H1 (cell line): ENCODE data around the gene SLC16A6. TPM values are rescaled to one million over a fixed set of nuclear protein-coding genes. Genes with fewer than 3 reads are reported as not detected.
"Not testable (repeated sequence)": the region's sequence is repeated elsewhere in the genome, so short reads cannot be mapped to it uniquely, and the experiment has no call there.

Experiments used
- CTCF ChIA-PET: fragments of 300-600 bp; sonication (Branson Sonifier 250); formaldehyde crosslinking; loops from one replicate; lab custom pipeline; 2021; ENCODE audit not compliant: partially characterized antibody; lab: Charles Lee
- POLR2A ChIA-PET: fragments of 300-600 bp; sonication (Branson Sonifier 250); formaldehyde crosslinking; loops from one replicate; lab custom pipeline; 2021; ENCODE audit warnings: inconsistent platforms; ENCODE audit not compliant: partially characterized antibody; lab: Charles Lee
- DNase-seq, 2 experiments: peaks; one replicate each; pipeline versions ENCODE4 v3.0.0 to v3.0.0-alpha.2; 2010 to 2022; ENCODE audit warnings: low spot score in 2 of 2, low read depth in 1 of 2, mixed read lengths in 1 of 2
- FAIRE-seq: peaks from 2 replicates; lab custom pipeline; 2011; peaks lifted over from hg19 to GRCh38; lab: Jason Lieb, UNC
- H2AFZ ChIP-seq: 2 replicates; pipeline ENCODE4 v1.8.1; 2012; ENCODE audit warnings: low read length, inconsistent platforms
- H2AK5ac ChIP-seq: 2 replicates; pipeline ENCODE4 v1.6.1; 2013; ENCODE audit warnings: low read depth, low read length
- H2BK120ac ChIP-seq: replicated peaks from 2 replicates; pipeline ENCODE3; 2013; ENCODE audit warnings: low read depth, low read length, inconsistent platforms
- H2BK12ac ChIP-seq: 2 replicates; pipeline ENCODE4 v1.6.1; 2013; ENCODE audit warnings: low read depth, low read length
- H2BK15ac ChIP-seq: 2 replicates; pipeline ENCODE4 v1.6.1; 2013; ENCODE audit warnings: low read length
- H2BK20ac ChIP-seq: 2 replicates; pipeline ENCODE4 v1.6.1; 2013; ENCODE audit warnings: low read length
- H2BK5ac ChIP-seq: 2 replicates; pipeline ENCODE4 v1.6.1; 2013; ENCODE audit warnings: low read depth, low read length
- H3K14ac ChIP-seq: 2 replicates; pipeline ENCODE4 v1.6.1; 2013; ENCODE audit warnings: inconsistent platforms; ENCODE audit not compliant: insufficient read length
- H3K18ac ChIP-seq: 2 replicates; pipeline ENCODE4 v1.6.1; 2013; ENCODE audit warnings: low read length; ENCODE audit errors: extremely low read depth
- H3K23ac ChIP-seq: 2 replicates; pipeline ENCODE4 v1.6.1; 2013; ENCODE audit warnings: inconsistent platforms; ENCODE audit not compliant: insufficient read length
- H3K23me2 ChIP-seq: 2 replicates; pipeline ENCODE4 v1.6.1; 2013; ENCODE audit warnings: low read depth, low read length
- H3K27ac ChIP-seq: 2 replicates; pipeline ENCODE4 v1.6.1; 2011; ENCODE audit warnings: low read depth, low read length, inconsistent platforms
- H3K27me3 ChIP-seq, 4 experiments: replicated peaks in 1 of 4; 1 replicate in 1 of 4; 2 replicates in 3 of 4; pipeline versions ENCODE4 v1.6.1 to v1.8.1; 2011 to 2013; ENCODE audit warnings: low read length in 3 of 4, mild to moderate bottlenecking in 3 of 4, inconsistent platforms in 2 of 4, mixed read lengths in 2 of 4, moderate library complexity in 1 of 4; ENCODE audit not compliant: control insufficient read depth in 3 of 4, insufficient read depth in 3 of 4; ENCODE audit errors: extremely low read depth in 1 of 4
- H3K36me3 ChIP-seq, 4 experiments: 2 replicates each; pipeline versions ENCODE4 v1.6.1 to v1.8.1; 2011 to 2013; ENCODE audit warnings: mild to moderate bottlenecking in 4 of 4, low read length in 3 of 4, moderate library complexity in 2 of 4, control low read depth in 1 of 4, inconsistent platforms in 1 of 4; ENCODE audit not compliant: insufficient read depth in 4 of 4, control insufficient read depth in 2 of 4
- H3K4ac ChIP-seq: replicated peaks from 2 replicates; pipeline ENCODE3; 2013; ENCODE audit warnings: low read length, low read depth, mixed read lengths, inconsistent platforms; ENCODE audit not compliant: insufficient read length
- H3K4me1 ChIP-seq, 4 experiments: replicated peaks in 1 of 4; 1 replicate in 1 of 4; 2 replicates in 3 of 4; pipeline versions ENCODE4 v1.6.1 to v1.8.1; 2011 to 2013; ENCODE audit warnings: low read length in 3 of 4, inconsistent platforms in 2 of 4, mixed read lengths in 1 of 4; ENCODE audit not compliant: insufficient read depth in 4 of 4, control insufficient read depth in 3 of 4
- H3K4me2 ChIP-seq, 2 experiments: 2 replicates each; pipeline versions ENCODE4 v1.6.1 to v1.8.1; 2011 to 2013; ENCODE audit warnings: low read depth in 2 of 2, low read length in 2 of 2, control low read depth in 1 of 2, inconsistent platforms in 1 of 2, mild to moderate bottlenecking in 1 of 2; ENCODE audit not compliant: insufficient read depth in 1 of 2
- H3K4me3 ChIP-seq, 4 experiments: fragments of 200-600, 300-600 bp in 1 of 4; sonication (generic), shearing (Covaris generic), sonication (Bioruptor Twin) in 1 of 4; 2 replicates each; pipeline versions ENCODE4 v1.5.1 to v1.8.1; 2011 to 2016; ENCODE audit warnings: low read length in 4 of 4, low read depth in 3 of 4, control low read depth in 2 of 4, inconsistent platforms in 2 of 4, mild to moderate bottlenecking in 2 of 4, mixed read lengths in 1 of 4, moderate library complexity in 1 of 4; ENCODE audit not compliant: insufficient read depth in 2 of 4; ENCODE audit errors: extremely low read depth in 1 of 4
- H3K56ac ChIP-seq: replicated peaks from 2 replicates; pipeline ENCODE3; 2013; ENCODE audit warnings: low read depth, mild to moderate bottlenecking, mixed read lengths, low read length, inconsistent platforms; ENCODE audit not compliant: insufficient read length
- H3K79me1 ChIP-seq: 2 replicates; pipeline ENCODE4 v1.6.1; 2013; ENCODE audit warnings: low read depth, low read length, control low read depth
- H3K79me2 ChIP-seq, 2 experiments: 2 replicates each; pipeline versions ENCODE4 v1.6.1 to v1.8.1; 2012 to 2013; ENCODE audit warnings: low read length in 2 of 2, mild to moderate bottlenecking in 2 of 2, inconsistent platforms in 1 of 2; ENCODE audit not compliant: insufficient read depth in 2 of 2, control insufficient read depth in 1 of 2
- H3K9ac ChIP-seq, 4 experiments: replicated peaks in 1 of 4; 1 replicate in 1 of 4; 2 replicates in 3 of 4; pipeline versions ENCODE4 v1.6.1 to v1.8.1; 2011 to 2013; ENCODE audit warnings: low read depth in 3 of 4, low read length in 3 of 4, control low read depth in 2 of 4, mild to moderate bottlenecking in 2 of 4, moderate library complexity in 2 of 4, inconsistent platforms in 1 of 4; ENCODE audit errors: extremely low read depth in 1 of 4
- H3K9me3 ChIP-seq, 2 experiments: 2 replicates each; pipeline versions ENCODE4 v1.6.1 to v1.8.1; 2012 to 2013; ENCODE audit warnings: mild to moderate bottlenecking in 2 of 2, moderate library complexity in 2 of 2, control low read depth in 1 of 2, inconsistent platforms in 1 of 2, low read depth in 1 of 2, low read length in 1 of 2, mixed read lengths in 1 of 2; ENCODE audit not compliant: insufficient read depth in 2 of 2
- H4K20me1 ChIP-seq, 2 experiments: replicated peaks in 1 of 2; 2 replicates each; pipeline versions ENCODE3 to v1.8.1; 2011 to 2013; ENCODE audit warnings: inconsistent platforms in 2 of 2, low read length in 2 of 2, mild to moderate bottlenecking in 1 of 2; ENCODE audit not compliant: insufficient read depth in 2 of 2, control insufficient read depth in 1 of 2
- H4K5ac ChIP-seq: 2 replicates; pipeline ENCODE4 v1.6.1; 2013; ENCODE audit warnings: low read length, low read depth, mixed read lengths, inconsistent platforms; ENCODE audit not compliant: insufficient read length
- H4K8ac ChIP-seq: 2 replicates; pipeline ENCODE4 v1.8.0; 2013; ENCODE audit warnings: mild to moderate bottlenecking, moderate library complexity, low read length, inconsistent platforms; ENCODE audit not compliant: insufficient read depth; ENCODE audit errors: extremely low read depth
- H4K91ac ChIP-seq: replicated peaks from 2 replicates; pipeline ENCODE3; 2013; ENCODE audit warnings: low read length, mixed read lengths, inconsistent platforms; ENCODE audit not compliant: insufficient read length
- WGBS, 2 experiments: shearing (Covaris generic) in 1 of 2; methylation state at CpG; one replicate each; pipeline versions ENCODE4 v1.1.6 to v1.1.7; 2013 to 2015; ENCODE audit warnings: low lambda C conversion rate in 2 of 2, mixed read lengths in 2 of 2, inconsistent platforms in 1 of 2, low coverage in 1 of 2, missing lambda C conversion rate in 1 of 2; ENCODE audit not compliant: insufficient replicate concordance in 2 of 2, insufficient coverage in 1 of 2, insufficient read length in 1 of 2; ENCODE audit errors: extremely low coverage in 1 of 2, missing lambda C conversion rate in 1 of 2; 5-methylcytosine and 5-hydroxymethylcytosine counted together
- polyA plus RNA-seq, 7 experiments: library from polyadenylated mRNA; depleted of rRNA in 3 of 7; stranded (reverse) in 5 of 7; unstranded in 2 of 7; fragments of >200 nt in 5 of 7; fragments of 200-250 nt in 2 of 7; gene quantifications; 1 replicate in 5 of 7; 2 replicates in 1 of 7; 4 replicates in 1 of 7; pipeline versions ENCODE4 v1.2.1 to v1.2.3, GENCODE V29; 2011 to 2013; ENCODE audit warnings: missing spikeins in 2 of 7, mixed read lengths in 2 of 7
- total RNA-seq: library from RNA; stranded (reverse); fragmentation: NEBNext Ultra II Directional; extraction: Animal tissue kit (Norgen Biotek cat#: 25700); gene quantifications from 2 replicates; pipeline ENCODE4 v1.2.1, GENCODE V29; 2021

SLC16A6 gene
- total and polyA plus RNA-seq, 2 of the 8 experiments (the other 6 are each of a cell fraction or from before 2014, with no cell fraction given), result 0.17 to 0.22 TPM

- CTCF ChIA-PET, result interaction anchor here (0.7 to 9.2 kb wide), 16 partner anchors 9 to 201 kb away, joined by 3 to 98 read pairs (median 4); partner anchors contain the start of gene SLC16A6
- not testable (repeated sequence) for H3K27me3 ChIP-seq, H3K23me2 ChIP-seq
These were observed 28.5 kb downstream of the SLC16A6 start for GRCh38 chr17:68262467-68262866.

More at GRCh38 chr17:68262467-68262866, 28.5 kb downstream of the SLC16A6 start:
- H3K4me2 ChIP-seq, H3K79me2 ChIP-seq, H2BK12ac ChIP-seq, H3K18ac ChIP-seq, H2AK5ac ChIP-seq, H3K79me1 ChIP-seq, DNase-seq, H3K36me3 ChIP-seq, H3K9me3 ChIP-seq, H3K4ac ChIP-seq, H4K5ac ChIP-seq, H3K9ac ChIP-seq, H2BK5ac ChIP-seq, H3K4me1 ChIP-seq, H4K91ac ChIP-seq, H2BK120ac ChIP-seq, H3K4me3 ChIP-seq, H3K14ac ChIP-seq, H3K56ac ChIP-seq, H3K23ac ChIP-seq, POLR2A ChIA-PET, H4K20me1 ChIP-seq, H3K27ac ChIP-seq, H2AFZ ChIP-seq, H4K8ac ChIP-seq, H2BK15ac ChIP-seq, FAIRE-seq, H2BK20ac ChIP-seq: not testable (repeated sequence)
- 82% methylated on average over 2 of the region's 2 CpGs; no CpG with 5 or more reads in 1 of the 2 experiments for WGBS, 2 experiments
